ENCODE data around the gene SCT. TPM values are rescaled to one million over a fixed set of nuclear protein-coding genes. Genes with fewer than 3 reads are reported as not detected.

Gene SCT
- total and polyA plus RNA-seq, 11 donors, result 0.81 TPM; not detected in 10

DNA sequence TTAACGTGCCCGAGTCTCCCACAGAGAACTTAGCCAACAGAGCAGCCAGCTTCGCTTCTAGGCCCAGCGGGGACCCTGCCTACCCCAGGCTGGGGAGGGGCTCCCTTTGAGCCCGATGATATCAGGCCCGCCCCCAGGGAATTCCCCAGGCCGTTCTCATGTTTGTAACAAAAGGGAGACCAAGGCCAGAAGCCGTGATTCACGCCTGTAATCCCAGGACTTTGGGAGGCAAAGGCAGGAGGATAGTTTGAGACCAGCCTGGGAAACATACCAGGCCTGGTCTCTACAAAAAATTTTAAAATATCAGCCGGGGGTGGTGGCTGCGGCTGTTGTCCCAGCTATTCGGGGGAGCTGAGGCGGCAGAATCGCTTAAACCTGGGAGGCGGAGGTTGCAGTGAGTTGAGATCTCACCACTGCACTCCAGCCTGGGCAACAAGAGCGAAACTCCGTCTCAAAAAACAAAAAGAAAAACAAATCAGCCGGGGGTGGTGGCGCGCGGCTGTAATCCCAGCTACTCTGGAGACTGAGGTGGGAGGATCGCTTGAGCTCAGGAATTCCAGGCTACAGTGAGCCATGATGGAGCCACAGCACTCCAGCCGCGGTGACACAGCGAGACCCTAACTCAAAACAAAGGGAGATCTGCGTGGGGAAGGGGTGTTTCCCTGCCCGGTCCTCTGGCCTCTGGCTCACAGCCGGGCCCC lies 11.8 kb upstream of the SCT start:
- H3K9me3 ChIP-seq, result no peaks in the 10 kb centered on the region
- H3K27ac ChIP-seq, result no peak overlapping the region
- peaks cover 0 to 11% (median 3%) of the 10 kb centered on the region in 9 donors for H3K36me3 ChIP-seq
- 34 to 62% (median 43%) methylated on average over 26 to 28 of the region's 28 CpGs for WGBS, 4 donors
- intact Hi-C loops (cut with DNase I), result no loop called here
- TF ChIP-seq, protein P1, sequence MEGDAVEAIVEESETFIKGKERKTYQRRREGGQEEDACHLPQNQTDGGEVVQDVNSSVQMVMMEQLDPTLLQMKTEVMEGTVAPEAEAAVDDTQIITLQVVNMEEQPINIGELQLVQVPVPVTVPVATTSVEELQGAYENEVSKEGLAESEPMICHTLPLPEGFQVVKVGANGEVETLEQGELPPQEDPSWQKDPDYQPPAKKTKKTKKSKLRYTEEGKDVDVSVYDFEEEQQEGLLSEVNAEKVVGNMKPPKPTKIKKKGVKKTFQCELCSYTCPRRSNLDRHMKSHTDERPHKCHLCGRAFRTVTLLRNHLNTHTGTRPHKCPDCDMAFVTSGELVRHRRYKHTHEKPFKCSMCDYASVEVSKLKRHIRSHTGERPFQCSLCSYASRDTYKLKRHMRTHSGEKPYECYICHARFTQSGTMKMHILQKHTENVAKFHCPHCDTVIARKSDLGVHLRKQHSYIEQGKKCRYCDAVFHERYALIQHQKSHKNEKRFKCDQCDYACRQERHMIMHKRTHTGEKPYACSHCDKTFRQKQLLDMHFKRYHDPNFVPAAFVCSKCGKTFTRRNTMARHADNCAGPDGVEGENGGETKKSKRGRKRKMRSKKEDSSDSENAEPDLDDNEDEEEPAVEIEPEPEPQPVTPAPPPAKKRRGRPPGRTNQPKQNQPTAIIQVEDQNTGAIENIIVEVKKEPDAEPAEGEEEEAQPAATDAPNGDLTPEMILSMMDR (IDR thresholded peaks at IDR 0.05), result no peak
- TF ChIP-seq POLR2A (IDR thresholded peaks at IDR 0.05), result no peak
- peaks cover 0 to 39% (median 11%) of the 10 kb centered on the region in 12 donors for H3K4me1 ChIP-seq
- no peak overlapping the region for H3K4me3 ChIP-seq
- DNase-seq (no peak), ATAC-seq (no peak)
- peaks cover 19 to 50% (median 33%) of the 10 kb centered on the region in 9 donors for H3K27me3 ChIP-seq

DNA sequence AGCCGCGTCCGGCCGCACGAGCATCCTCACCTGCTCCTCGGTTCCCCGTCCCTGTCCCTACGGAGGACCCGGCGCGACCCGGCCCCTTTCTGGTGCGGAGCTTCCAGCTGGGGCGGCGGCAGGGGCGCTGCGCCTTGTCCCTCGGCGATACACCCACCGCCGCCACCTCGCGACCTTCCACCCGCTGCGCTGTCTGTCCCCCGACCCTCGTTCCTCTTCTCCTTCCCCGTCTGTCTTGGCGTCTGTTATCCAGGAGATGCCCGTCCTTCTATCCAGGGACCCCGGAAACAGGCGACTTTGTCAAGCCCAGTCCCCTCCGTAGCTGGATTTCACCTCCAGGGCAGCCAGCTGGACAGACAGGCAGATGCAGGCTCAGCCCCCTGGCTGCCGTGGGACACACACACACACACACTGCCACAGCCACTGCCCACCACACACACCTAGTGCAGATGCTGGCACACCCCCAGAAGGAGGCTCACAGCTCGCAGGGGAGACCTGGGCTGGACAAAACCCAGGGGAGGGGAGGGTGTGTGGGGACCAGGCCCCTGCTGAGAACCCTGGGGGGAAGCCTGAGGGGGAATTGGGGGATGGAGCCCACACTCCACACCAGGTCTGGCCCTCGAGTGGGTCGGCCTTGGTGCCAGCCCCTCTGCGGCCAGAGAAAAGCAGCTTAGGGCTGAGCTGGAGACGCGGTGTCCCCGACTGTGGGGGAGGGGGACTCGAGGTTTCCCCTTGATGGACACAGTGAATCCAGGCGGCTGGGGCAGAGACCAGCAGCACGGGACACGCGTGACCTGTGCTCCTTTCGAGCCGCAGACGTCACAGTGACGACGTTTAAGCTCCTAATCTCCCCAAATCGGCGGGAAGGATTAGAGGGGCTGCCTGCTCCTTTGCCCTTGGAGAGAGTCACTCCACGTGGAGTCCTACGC lies 10.9 kb upstream of the SCT start:
- WGBS, 4 donors, result 20 to 33% (median 25%) methylated on average over 46 to 55 of the region's 55 CpGs
- TF ChIP-seq, protein P1 (IDR thresholded peaks at IDR 0.05), result no peak
- TF ChIP-seq POLR2A (IDR thresholded peaks at IDR 0.05), result no peak
- H3K27me3 ChIP-seq, result peaks cover 19 to 50% (median 33%) of the 10 kb centered on the region in 9 donors
- DNase-seq (no peak), ATAC-seq (no peak)
- H3K27ac ChIP-seq, result no peak overlapping the region
- H3K36me3 ChIP-seq, result peaks cover 0 to 5% (median 0%) of the 10 kb centered on the region in 9 donors
- H3K4me3 ChIP-seq, result peak overlapping the region in 7 of 12 donors; percentile 18 to 44 (median 38)
- intact Hi-C loops (cut with DNase I), result no loop called here
- peaks cover 0 to 39% (median 11%) of the 10 kb centered on the region in 12 donors for H3K4me1 ChIP-seq
- H3K9me3 ChIP-seq, result no peaks in the 10 kb centered on the region

DNA sequence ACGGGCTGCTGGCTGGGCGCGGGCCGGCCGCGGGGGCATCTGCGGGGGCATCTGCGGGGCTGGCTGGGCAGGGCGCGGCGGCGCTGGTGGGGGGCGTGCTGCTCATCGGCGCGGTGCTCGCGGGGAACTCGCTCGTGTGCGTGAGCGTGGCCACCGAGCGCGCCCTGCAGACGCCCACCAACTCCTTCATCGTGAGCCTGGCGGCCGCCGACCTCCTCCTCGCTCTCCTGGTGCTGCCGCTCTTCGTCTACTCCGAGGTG lies 10.3 kb upstream of the SCT start:
- intact Hi-C loops (cut with DNase I), result no loop called here
- Histone ChIP-seq H3K27ac (no peak overlapping the region), H3K9me3 (no peaks in the 10 kb centered on the region), H3K4me1 (peaks cover 0 to 39% (median 11%) of the 10 kb centered on the region in 12 donors), H3K36me3 (peaks cover 0 to 5% (median 0%) of the 10 kb centered on the region in 9 donors), H3K27me3 (peaks cover 19 to 50% (median 33%) of the 10 kb centered on the region in 9 donors), H3K4me3 (peak overlapping the region in 8 of 12 donors; percentile 18 to 44 (median 35))
- DNase-seq (no peak), ATAC-seq (no peak)
- TF ChIP-seq POLR2A (IDR thresholded peaks at IDR 0.05), result no peak
- TF ChIP-seq, protein P1 (IDR thresholded peaks at IDR 0.05), result no peak
- WGBS, 4 donors, result 2 to 5% (median 3%) methylated on average over 15 to 34 of the region's 34 CpGs
